Measurements from ENCODE around the gene AARS1. TPM values are rescaled to one million over a fixed set of nuclear protein-coding genes. Genes with fewer than 3 reads are reported as not detected.

AARS1 gene
- total and polyA plus RNA-seq, 2 of the 8 experiments (the other 6 are each of a cell fraction or from before 2014, with no cell fraction given), result 130 to 235 TPM

GRCh38 chr16:70254965-70255286 lies 34.4 kb downstream of the AARS1 start:
- ChIA-PET POLR2A (ENCODE audit: partially characterized antibody) (interaction anchor here (0.8 to 12.3 kb wide), 4 partner anchors 8 to 501 kb away, joined by 3 to 414 read pairs (median 26); partner anchors contain the start of gene AARS1), CTCF (ENCODE audit: partially characterized antibody) (interaction anchor here (0.6 to 8.3 kb wide), 8 partner anchors 9 to 306 kb away, joined by 3 to 67 read pairs (median 4); no protein-coding TSS in a partner anchor)
- WGBS, 2 experiments (ENCODE audit: extremely low coverage in 1 of 2, insufficient coverage in 1 of 2, insufficient read length in 1 of 2, insufficient replicate concordance in 2 of 2, low coverage in 1 of 2, low lambda C conversion rate in 2 of 2, missing lambda C conversion rate in 1 of 2), result 96% methylated on average over 9 of the region's 12 CpGs; no CpG with 5 or more reads in 1 of the 2 experiments
- H4K8ac ChIP-seq (ENCODE audit: extremely low read depth, insufficient read depth, low read length), result no peak overlapping the region
- FAIRE-seq (no peak), DNase-seq (ENCODE audit: low read depth in 1 of 2, low spot score in 2 of 2) (no peak)
- no peak overlapping the region for H2BK15ac ChIP-seq (ENCODE audit: low read length)
- peaks cover 0 to 9% of the 10 kb centered on the region in 2 experiments; a peak in 2 of 4 replicates for H3K79me2 ChIP-seq (ENCODE audit: control insufficient read depth in 1 of 2, insufficient read depth in 2 of 2, low read length in 2 of 2)
- TF ChIP-seq SAP30 (IDR thresholded peaks at IDR 0.05; ENCODE audit: insufficient read depth, insufficient replicate concordance, low read length) (no peak), USF2 (IDR thresholded peaks at IDR 0.05; ENCODE audit: low read length) (no peak)
- H2AFZ ChIP-seq (ENCODE audit: low read length), result no peak overlapping the region
- H3K14ac ChIP-seq (ENCODE audit: insufficient read length), result no peak overlapping the region
- no peak overlapping the region for H4K91ac ChIP-seq (replicated peaks; ENCODE audit: insufficient read length, low read length)
- H3K23ac ChIP-seq (ENCODE audit: insufficient read length), result no peak overlapping the region
- H2BK20ac ChIP-seq (ENCODE audit: low read length), result no peak overlapping the region
- H3K4me2 ChIP-seq (ENCODE audit: insufficient read depth in 1 of 2, low read depth in 2 of 2, low read length in 2 of 2), result no peak overlapping the region
- no peak overlapping the region for H3K9ac ChIP-seq (replicated peaks in 1 of 4; ENCODE audit: extremely low read depth in 1 of 4, low read depth in 3 of 4, low read length in 3 of 4)
- no peak overlapping the region for H2BK5ac ChIP-seq (ENCODE audit: low read depth, low read length)
- H2BK120ac ChIP-seq (replicated peaks; ENCODE audit: low read depth, low read length), result no peak overlapping the region
- no peaks in the 10 kb centered on the region for H3K9me3 ChIP-seq (ENCODE audit: insufficient read depth in 2 of 2, low read depth in 1 of 2, low read length in 1 of 2)
- H3K23me2 ChIP-seq (ENCODE audit: low read depth, low read length), result peaks cover 3% of the 10 kb centered on the region; the same call in 1 of the 2 replicates
- H3K27me3 ChIP-seq (replicated peaks in 1 of 4; ENCODE audit: control insufficient read depth in 3 of 4, extremely low read depth in 1 of 4, insufficient read depth in 3 of 4, low read length in 3 of 4), result no peaks in the 10 kb centered on the region
- H3K18ac ChIP-seq (ENCODE audit: extremely low read depth, low read length), result no peak overlapping the region
- H2BK12ac ChIP-seq (ENCODE audit: low read depth, low read length), result no peak overlapping the region
- no peak overlapping the region for H3K56ac ChIP-seq (replicated peaks; ENCODE audit: insufficient read length, low read depth, low read length)
- no peak overlapping the region for H2AK5ac ChIP-seq (ENCODE audit: low read depth, low read length)
- peaks cover 5% of the 10 kb centered on the region for H3K79me1 ChIP-seq (ENCODE audit: low read depth, low read length)
- H3K4me3 ChIP-seq (ENCODE audit: extremely low read depth in 1 of 4, insufficient read depth in 2 of 4, low read depth in 3 of 4, low read length in 4 of 4), result no peak overlapping the region
- H3K27ac ChIP-seq (ENCODE audit: low read depth, low read length), result no peak overlapping the region
- H4K5ac ChIP-seq (ENCODE audit: insufficient read length, low read depth, low read length), result no peak overlapping the region
- no peaks in the 10 kb centered on the region; a peak in 2 of 7 replicates for H3K4me1 ChIP-seq (replicated peaks in 1 of 4; ENCODE audit: control insufficient read depth in 3 of 4, insufficient read depth in 4 of 4, low read length in 3 of 4)
- no peak overlapping the region for H3K4ac ChIP-seq (replicated peaks; ENCODE audit: insufficient read length, low read depth, low read length)
- H3K36me3 ChIP-seq (ENCODE audit: control insufficient read depth in 2 of 4, insufficient read depth in 4 of 4, low read length in 3 of 4), result peaks cover 39 to 77% (median 70%) of the 10 kb centered on the region in 4 experiments
- peaks cover 7 to 21% of the 10 kb centered on the region in 2 experiments for H4K20me1 ChIP-seq (replicated peaks in 1 of 2; ENCODE audit: control insufficient read depth in 1 of 2, insufficient read depth in 2 of 2, low read length in 2 of 2)

Measured in H1 (cell line).